BE2C (cell line): Measurements from ENCODE around the gene IPPK.

Experiments
- DNase-seq: peaks from one replicate; pipeline ENCODE4 v3.0.0-alpha.2; 2020
- H3K27me3 ChIP-seq: fragments of 250-450 bp; sonication (Bioruptor Pico); 2 replicates; pipeline ENCODE4 v1.5.1; 2020; ENCODE audit warnings: mild to moderate bottlenecking
- H3K36me3 ChIP-seq: fragments of 250-450 bp; sonication (Bioruptor Pico); 2 replicates; pipeline ENCODE4 v1.5.1; 2020; ENCODE audit warnings: mild to moderate bottlenecking
- H3K4me1 ChIP-seq: fragments of 250-450 bp; sonication (Bioruptor Pico); 2 replicates; pipeline ENCODE4 v1.5.1; 2020
- H3K4me3 ChIP-seq: 2 replicates; pipeline ENCODE4 v1.5.1; 2011; ENCODE audit warnings: low read depth, low read length
- H3K9me3 ChIP-seq: fragments of 250-450 bp; sonication (Bioruptor Pico); 2 replicates; pipeline ENCODE4 v1.5.1; 2020
- TF ChIP-seq, protein P1 (sequence below): IDR thresholded peaks from 2 replicates; pipeline ENCODE4 v1.5.1; 2012; ENCODE audit warnings: mild to moderate bottlenecking, low read depth, low read length

Gene IPPK

DNA sequence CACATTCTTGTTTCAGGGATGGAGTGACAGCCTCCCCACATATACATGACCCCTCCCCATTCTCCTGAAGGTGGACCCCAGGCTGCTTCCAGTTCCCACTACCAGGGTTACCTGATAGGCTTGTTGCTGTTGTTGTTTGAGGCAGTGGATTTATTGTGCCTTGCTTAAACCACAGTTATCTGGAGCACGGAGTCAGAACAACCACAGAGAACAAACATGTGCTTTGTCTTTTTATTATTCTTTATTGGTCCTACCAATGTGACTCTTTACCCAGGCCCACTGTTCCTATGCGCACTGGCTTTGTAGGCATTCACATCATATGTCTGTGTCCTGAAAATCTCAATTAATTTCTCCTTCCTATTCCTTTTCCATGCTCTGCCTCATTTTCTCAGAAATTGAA is 41.2 kb upstream of the IPPK start:
- Histone ChIP-seq H3K9me3 (no peaks in the 10 kb centered on the region), H3K27me3 (no peaks in the 10 kb centered on the region), H3K4me3 (no peak overlapping the region), H3K36me3 (peaks cover 52% of the 10 kb centered on the region), H3K4me1 (no peaks in the 10 kb centered on the region)
- TF ChIP-seq, protein P1, sequence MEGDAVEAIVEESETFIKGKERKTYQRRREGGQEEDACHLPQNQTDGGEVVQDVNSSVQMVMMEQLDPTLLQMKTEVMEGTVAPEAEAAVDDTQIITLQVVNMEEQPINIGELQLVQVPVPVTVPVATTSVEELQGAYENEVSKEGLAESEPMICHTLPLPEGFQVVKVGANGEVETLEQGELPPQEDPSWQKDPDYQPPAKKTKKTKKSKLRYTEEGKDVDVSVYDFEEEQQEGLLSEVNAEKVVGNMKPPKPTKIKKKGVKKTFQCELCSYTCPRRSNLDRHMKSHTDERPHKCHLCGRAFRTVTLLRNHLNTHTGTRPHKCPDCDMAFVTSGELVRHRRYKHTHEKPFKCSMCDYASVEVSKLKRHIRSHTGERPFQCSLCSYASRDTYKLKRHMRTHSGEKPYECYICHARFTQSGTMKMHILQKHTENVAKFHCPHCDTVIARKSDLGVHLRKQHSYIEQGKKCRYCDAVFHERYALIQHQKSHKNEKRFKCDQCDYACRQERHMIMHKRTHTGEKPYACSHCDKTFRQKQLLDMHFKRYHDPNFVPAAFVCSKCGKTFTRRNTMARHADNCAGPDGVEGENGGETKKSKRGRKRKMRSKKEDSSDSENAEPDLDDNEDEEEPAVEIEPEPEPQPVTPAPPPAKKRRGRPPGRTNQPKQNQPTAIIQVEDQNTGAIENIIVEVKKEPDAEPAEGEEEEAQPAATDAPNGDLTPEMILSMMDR, result no peak
- DNase-seq, result no peak

DNA sequence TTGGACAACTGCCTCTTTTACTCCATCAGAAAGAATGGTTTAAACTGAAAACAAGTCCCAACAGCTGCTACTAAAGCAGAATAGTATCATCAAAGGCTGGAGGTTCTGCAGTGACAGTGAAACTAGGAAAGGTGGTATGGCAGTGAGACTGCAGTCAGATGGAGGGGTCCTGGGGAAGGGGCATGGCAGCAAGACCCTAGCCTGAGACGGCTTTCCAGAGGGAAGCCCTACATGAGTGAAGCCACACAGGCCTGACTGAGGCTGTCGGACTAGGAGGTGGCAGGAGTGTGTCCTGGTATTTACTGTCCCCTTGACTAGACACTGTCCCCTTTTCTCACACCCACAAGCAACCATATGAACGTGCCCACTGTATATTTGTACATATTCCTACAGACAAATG is 40.4 kb upstream of the IPPK start:
- Histone ChIP-seq H3K36me3 (peaks cover 44% of the 10 kb centered on the region), H3K4me3 (no peak overlapping the region), H3K27me3 (no peaks in the 10 kb centered on the region), H3K4me1 (no peaks in the 10 kb centered on the region), H3K9me3 (no peaks in the 10 kb centered on the region)
- TF ChIP-seq, protein P1, result no peak
- DNase-seq, result no peak

DNA sequence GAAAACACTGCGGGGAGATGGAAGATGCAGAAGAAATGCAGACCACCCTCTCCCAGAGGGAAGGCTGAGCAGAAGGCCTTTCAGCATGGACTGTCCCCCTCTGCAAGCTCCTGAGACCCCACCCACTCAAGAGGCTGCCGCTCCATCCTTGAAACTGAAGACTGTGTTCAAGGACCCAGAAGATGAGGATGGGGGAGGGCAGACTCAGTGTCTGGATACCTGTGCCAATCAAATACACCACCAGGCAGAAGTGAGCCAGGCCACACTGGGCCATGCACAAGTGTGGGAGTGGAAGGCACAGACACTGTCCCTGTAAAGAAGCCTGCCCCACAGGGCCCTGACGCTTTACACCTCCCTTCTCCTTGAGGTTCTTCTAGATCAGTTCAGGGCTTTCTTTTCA is 40.0 kb upstream of the IPPK start:
- H3K9me3 ChIP-seq, result no peaks in the 10 kb centered on the region
- no peaks in the 10 kb centered on the region for H3K4me1 ChIP-seq
- TF ChIP-seq, protein P1, result no peak
- H3K27me3 ChIP-seq, result no peaks in the 10 kb centered on the region
- H3K36me3 ChIP-seq, result peaks cover 40% of the 10 kb centered on the region
- no peak overlapping the region for H3K4me3 ChIP-seq
- DNase-seq, result no peak

DNA sequence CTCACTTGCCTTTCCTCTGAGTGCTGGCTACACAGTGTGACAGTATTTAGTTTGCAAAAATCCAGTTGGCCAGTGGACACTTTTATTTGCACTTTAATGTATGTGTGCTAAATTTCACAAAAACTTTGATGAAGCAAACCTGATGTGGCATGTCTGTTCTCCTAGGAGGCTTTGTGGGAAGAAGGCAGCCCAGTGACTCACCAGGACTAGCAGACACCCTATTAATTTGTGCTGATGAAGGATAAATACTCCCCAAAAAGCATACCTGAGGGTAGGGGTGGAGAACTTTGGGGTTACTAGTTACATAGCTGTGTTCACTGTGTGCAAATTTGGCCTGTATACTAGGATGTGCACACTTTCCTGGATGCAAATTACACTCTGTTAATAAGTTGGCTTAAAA is 39.3 kb upstream of the IPPK start:
- no peak for DNase-seq
- H3K36me3 ChIP-seq, result peaks cover 33% of the 10 kb centered on the region
- TF ChIP-seq, protein P1, result no peak

DNA sequence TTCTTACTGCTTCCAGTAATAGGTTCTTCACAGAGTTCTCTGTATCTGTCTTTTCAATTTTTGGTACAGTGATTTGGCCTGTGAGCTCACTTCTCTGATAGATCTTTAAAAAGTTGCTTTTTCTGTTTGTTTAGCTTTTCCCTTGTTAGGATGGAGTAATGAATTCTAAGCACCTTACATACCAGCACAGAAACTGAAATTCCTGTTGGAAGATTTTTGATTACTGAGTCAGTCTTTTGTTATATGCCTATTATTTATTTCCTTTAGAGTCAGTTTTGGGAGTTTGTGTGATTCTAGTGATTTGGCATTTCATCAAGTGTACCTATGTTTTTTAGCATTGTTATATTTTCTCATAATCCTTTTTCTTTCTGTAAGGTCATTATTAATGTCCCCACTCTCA is 37.6 kb upstream of the IPPK start:
- H3K4me3 ChIP-seq, result no peak overlapping the region
- DNase-seq, result no peak
- no peaks in the 10 kb centered on the region for H3K27me3 ChIP-seq
- H3K9me3 ChIP-seq, result no peaks in the 10 kb centered on the region
- no peaks in the 10 kb centered on the region for H3K4me1 ChIP-seq
- H3K36me3 ChIP-seq, result peaks cover 16% of the 10 kb centered on the region
- TF ChIP-seq, protein P1, result no peak

More for the DNA sequence above, 39.3 kb upstream of the IPPK start:
- no peaks in the 10 kb centered on the region for H3K27me3 ChIP-seq
- no peak overlapping the region for H3K4me3 ChIP-seq
- H3K4me1 ChIP-seq, result no peaks in the 10 kb centered on the region
- H3K9me3 ChIP-seq, result no peaks in the 10 kb centered on the region

DNA sequence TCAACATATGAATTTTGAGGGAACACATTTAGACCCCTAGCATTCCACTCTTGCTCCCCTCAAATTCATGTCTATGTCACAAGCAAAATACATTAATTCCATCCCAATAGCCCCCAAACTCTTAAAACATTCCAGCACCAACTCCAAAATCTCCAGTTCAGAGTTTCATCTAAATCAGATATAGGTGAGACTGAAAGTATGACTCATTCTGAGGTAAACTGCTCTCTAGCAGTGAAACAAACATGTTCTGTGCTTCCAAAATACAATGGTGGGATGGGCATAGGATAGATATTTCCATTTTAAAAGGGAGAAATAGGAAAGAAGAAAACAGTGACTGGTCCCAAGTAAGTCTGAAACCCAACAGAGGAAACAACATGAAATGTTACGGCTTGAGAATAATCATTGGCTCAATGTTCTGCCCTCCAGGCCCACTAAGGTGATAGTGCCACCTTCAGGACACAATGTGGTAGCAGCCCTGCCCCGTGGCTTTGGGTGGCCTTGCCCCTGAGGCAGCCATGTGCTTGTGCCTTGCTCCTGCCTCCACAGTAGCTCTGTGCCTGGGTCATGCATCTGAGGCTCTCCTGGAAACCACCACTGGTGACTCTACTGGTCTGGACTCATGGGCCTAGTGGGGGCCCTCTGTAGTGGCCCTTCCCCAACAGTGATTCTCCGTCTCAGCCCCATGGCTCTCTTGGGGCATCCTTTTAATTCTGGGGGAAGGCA is 36.4 kb upstream of the IPPK start:
- H3K36me3 ChIP-seq, result peaks cover 9% of the 10 kb centered on the region
- H3K4me3 ChIP-seq, result no peak overlapping the region
- no peaks in the 10 kb centered on the region for H3K9me3 ChIP-seq
- DNase-seq, result peak; percentile 68
- H3K27me3 ChIP-seq, result no peaks in the 10 kb centered on the region
- TF ChIP-seq, protein P1, result peak; percentile 86
- H3K4me1 ChIP-seq, result no peaks in the 10 kb centered on the region
